ENCODE measurements around the gene PTER.

PTER gene

GRCh38 chr10:16436758-16437539, at the start of gene PTER:
PTER (plus strand) TSS chr10:16437010; CDS start chr10:16484385, 47,375 bp downstream.
- DNase-seq: peak; percentile 91

GRCh38 chr10:16392531-16393069, 44.2 kb upstream of the PTER start:
- no peak for DNase-seq

- no peak for DNase-seq
Observed at GRCh38 chr10:16393271-16393858, 43.4 kb upstream of the PTER start.

- no peak for DNase-seq
Observed at GRCh38 chr10:16401416-16401815, 35.4 kb upstream of the PTER start.

GRCh38 chr10:16408379-16408778, 28.4 kb upstream of the PTER start:
- no peak for DNase-seq

- no peak for DNase-seq
Observed at GRCh38 chr10:16417341-16417740, 19.5 kb upstream of the PTER start.

- DNase-seq: no peak
Observed at GRCh38 chr10:16423599-16423998, 13.2 kb upstream of the PTER start.

GRCh38 chr10:16425449-16425848, 11.4 kb upstream of the PTER start:
- no peak for DNase-seq

- no peak for DNase-seq
Observed at GRCh38 chr10:16429539-16429938, 7.3 kb upstream of the PTER start.

GRCh38 chr10:16436367-16436757, 448 bp upstream of the PTER start:
- DNase-seq: no peak

- no peak for DNase-seq
Observed at GRCh38 chr10:16437540-16437894, 707 bp downstream of the PTER start.

GRCh38 chr10:16439295-16439694, 2.5 kb downstream of the PTER start:
- DNase-seq: no peak

GRCh38 chr10:16440396-16441133, 3.8 kb downstream of the PTER start:
- DNase-seq: no peak

GRCh38 chr10:16441173-16441840, 4.5 kb downstream of the PTER start:
- no peak for DNase-seq

GRCh38 chr10:16442914-16443313, 6.1 kb downstream of the PTER start:
- DNase-seq: no peak

- DNase-seq: no peak
Observed at GRCh38 chr10:16445770-16446469, 9.1 kb downstream of the PTER start.

GRCh38 chr10:16449454-16449853, 12.6 kb downstream of the PTER start:
- DNase-seq: no peak

GRCh38 chr10:16458166-16458955, 21.6 kb downstream of the PTER start:
- DNase-seq: no peak

- DNase-seq: no peak
Observed at GRCh38 chr10:16459423-16459939, 22.7 kb downstream of the PTER start.

- DNase-seq: no peak
Observed at GRCh38 chr10:16466001-16466400, 29.2 kb downstream of the PTER start.

- no peak for DNase-seq
Observed at GRCh38 chr10:16470747-16471146, 33.9 kb downstream of the PTER start.

Measured in NCI-H1092 treated with DMSO at 0.1 percent for 48 hours (cell line).